ENCODE results near the gene CEP78.
"Not testable (repeated sequence)": the region's sequence is repeated elsewhere in the genome, so short reads cannot be mapped to it uniquely, and the experiment has no call there.

CEP78 gene

GRCh38 chr9:78201158-78201777 lies 34.6 kb upstream of the CEP78 start:
- Histone ChIP-seq H2AFZ (ENCODE audit: low read depth, low read length) (peak overlapping the region; percentile 14), H4K8ac (ENCODE audit: low read length) (peak overlapping the region; percentile 2), H3K18ac (ENCODE audit: low read depth in 1 of 2, low read length in 2 of 2) (peak overlapping the region in 1 of 2 experiments; percentile 12)
- H3K9me3 ChIP-seq (ENCODE audit: control insufficient read depth, low read length); H3K4ac ChIP-seq (ENCODE audit: low read depth in 1 of 2, low read length in 2 of 2); H3K36me3 ChIP-seq (ENCODE audit: control insufficient read depth in 1 of 2, insufficient read depth in 2 of 2, low read depth in 1 of 2, low read length in 2 of 2); H3K79me1 ChIP-seq (replicated peaks; ENCODE audit: low read length, poor library complexity, severe bottlenecking); H3K4me2 ChIP-seq (ENCODE audit: low read length, poor library complexity, severe bottlenecking); H3K4me1 ChIP-seq (ENCODE audit: control insufficient read depth, insufficient read depth, low read depth, low read length); H2BK15ac ChIP-seq (ENCODE audit: low read depth, poor library complexity, severe bottlenecking); H2BK120ac ChIP-seq (ENCODE audit: low read depth, low read length); H3K23ac ChIP-seq (ENCODE audit: low read length in 2 of 2); H3K27ac ChIP-seq (ENCODE audit: low read length, poor library complexity, severe bottlenecking); H2BK12ac ChIP-seq (ENCODE audit: low read length in 2 of 2); H3K9ac ChIP-seq (ENCODE audit: low read length); H2BK5ac ChIP-seq (ENCODE audit: low read depth, low read length, poor library complexity, severe bottlenecking); H2AK5ac ChIP-seq (ENCODE audit: low read length, severe bottlenecking); H3K14ac ChIP-seq (ENCODE audit: low read length in 2 of 2); H3K27me3 ChIP-seq (ENCODE audit: control insufficient read depth in 1 of 2, insufficient read depth in 1 of 2, low read length in 2 of 2); H3K4me3 ChIP-seq (ENCODE audit: insufficient read depth in 1 of 2, low read depth in 1 of 2, low read length in 2 of 2); H4K91ac ChIP-seq (ENCODE audit: low read length): not testable (repeated sequence)
- peak; percentile 7 for DNase-seq
- 54% methylated on average over 16 of the region's 16 CpGs for WGBS

GRCh38 chr9:78207319-78207718 lies 28.6 kb upstream of the CEP78 start:
- Histone ChIP-seq H3K18ac (ENCODE audit: low read depth in 1 of 2, low read length in 2 of 2) (no peak overlapping the region), H3K4me3 (ENCODE audit: insufficient read depth in 1 of 2, low read depth in 1 of 2, low read length in 2 of 2) (no peak overlapping the region), H3K9me3 (ENCODE audit: control insufficient read depth, low read length) (no peaks in the 10 kb centered on the region), H3K14ac (ENCODE audit: low read length in 2 of 2) (no peak overlapping the region), H3K79me1 (replicated peaks; ENCODE audit: low read length, poor library complexity, severe bottlenecking) (no peaks in the 10 kb centered on the region), H2BK5ac (ENCODE audit: low read depth, low read length, poor library complexity, severe bottlenecking) (no peak overlapping the region), H3K36me3 (ENCODE audit: control insufficient read depth in 1 of 2, insufficient read depth in 2 of 2, low read depth in 1 of 2, low read length in 2 of 2) (no peaks in the 10 kb centered on the region), H3K9ac (ENCODE audit: low read length) (no peak overlapping the region), H3K4ac (ENCODE audit: low read depth in 1 of 2, low read length in 2 of 2) (no peak overlapping the region), H3K23ac (ENCODE audit: low read length in 2 of 2) (no peak overlapping the region), H2BK15ac (ENCODE audit: low read depth, poor library complexity, severe bottlenecking) (no peak overlapping the region), H4K8ac (ENCODE audit: low read length) (no peak overlapping the region), H2AFZ (ENCODE audit: low read depth, low read length) (no peak overlapping the region), H2BK12ac (ENCODE audit: low read length in 2 of 2) (no peak overlapping the region), H2AK5ac (ENCODE audit: low read length, severe bottlenecking) (no peak overlapping the region), H3K27ac (ENCODE audit: low read length, poor library complexity, severe bottlenecking) (no peak overlapping the region), H4K91ac (ENCODE audit: low read length) (no peak overlapping the region), H2BK120ac (ENCODE audit: low read depth, low read length) (no peak overlapping the region), H3K4me1 (ENCODE audit: control insufficient read depth, insufficient read depth, low read depth, low read length) (no peaks in the 10 kb centered on the region), H3K4me2 (ENCODE audit: low read length, poor library complexity, severe bottlenecking) (no peak overlapping the region), H3K27me3 (ENCODE audit: control insufficient read depth in 1 of 2, insufficient read depth in 1 of 2, low read length in 2 of 2) (no peaks in the 10 kb centered on the region)
- DNase-seq = no peak
- 83% methylated on average over 2 of the region's 2 CpGs for WGBS

- Histone ChIP-seq H3K4me3 (ENCODE audit: insufficient read depth in 1 of 2, low read depth in 1 of 2, low read length in 2 of 2) (no peak overlapping the region), H3K36me3 (ENCODE audit: control insufficient read depth in 1 of 2, insufficient read depth in 2 of 2, low read depth in 1 of 2, low read length in 2 of 2) (no peaks in the 10 kb centered on the region), H2BK12ac (ENCODE audit: low read length in 2 of 2) (no peak overlapping the region), H3K27ac (ENCODE audit: low read length, poor library complexity, severe bottlenecking) (no peak overlapping the region), H2AFZ (ENCODE audit: low read depth, low read length) (no peak overlapping the region), H2BK5ac (ENCODE audit: low read depth, low read length, poor library complexity, severe bottlenecking) (no peak overlapping the region), H3K4ac (ENCODE audit: low read depth in 1 of 2, low read length in 2 of 2) (no peak overlapping the region), H3K4me2 (ENCODE audit: low read length, poor library complexity, severe bottlenecking) (no peak overlapping the region), H3K79me1 (replicated peaks; ENCODE audit: low read length, poor library complexity, severe bottlenecking) (no peaks in the 10 kb centered on the region), H4K91ac (ENCODE audit: low read length) (no peak overlapping the region), H4K8ac (ENCODE audit: low read length) (no peak overlapping the region), H3K27me3 (ENCODE audit: control insufficient read depth in 1 of 2, insufficient read depth in 1 of 2, low read length in 2 of 2) (no peaks in the 10 kb centered on the region), H3K9me3 (ENCODE audit: control insufficient read depth, low read length) (no peaks in the 10 kb centered on the region), H3K14ac (ENCODE audit: low read length in 2 of 2) (no peak overlapping the region), H3K18ac (ENCODE audit: low read depth in 1 of 2, low read length in 2 of 2) (no peak overlapping the region), H3K4me1 (ENCODE audit: control insufficient read depth, insufficient read depth, low read depth, low read length) (no peaks in the 10 kb centered on the region), H3K9ac (ENCODE audit: low read length) (no peak overlapping the region), H2BK120ac (ENCODE audit: low read depth, low read length) (no peak overlapping the region), H2BK15ac (ENCODE audit: low read depth, poor library complexity, severe bottlenecking) (no peak overlapping the region), H2AK5ac (ENCODE audit: low read length, severe bottlenecking) (no peak overlapping the region), H3K23ac (ENCODE audit: low read length in 2 of 2) (no peak overlapping the region)
- 85% methylated on average over 2 of the region's 4 CpGs for whole genome bisulfite sequencing
- no peak for DNase-seq
These were observed 28.0 kb upstream of the CEP78 start for GRCh38 chr9:78207901-78208300.

GRCh38 chr9:78209127-78209526 lies 26.7 kb upstream of the CEP78 start:
- over 99% methylated on average over 4 of the region's 7 CpGs for WGBS
- H3K27me3 ChIP-seq (ENCODE audit: control insufficient read depth in 1 of 2, insufficient read depth in 1 of 2, low read length in 2 of 2) = no peaks in the 10 kb centered on the region
- no peak overlapping the region for H3K4me2 ChIP-seq (ENCODE audit: low read length, poor library complexity, severe bottlenecking)
- no peak overlapping the region for H3K27ac ChIP-seq (ENCODE audit: low read length, poor library complexity, severe bottlenecking)
- no peak overlapping the region for H2AFZ ChIP-seq (ENCODE audit: low read depth, low read length)
- no peaks in the 10 kb centered on the region for H3K4me1 ChIP-seq (ENCODE audit: control insufficient read depth, insufficient read depth, low read depth, low read length)
- no peak for DNase-seq
- H3K23ac ChIP-seq (ENCODE audit: low read length in 2 of 2) = no peak overlapping the region
- H2BK5ac ChIP-seq (ENCODE audit: low read depth, low read length, poor library complexity, severe bottlenecking) = no peak overlapping the region
- no peak overlapping the region for H3K4me3 ChIP-seq (ENCODE audit: insufficient read depth in 1 of 2, low read depth in 1 of 2, low read length in 2 of 2)
- H2BK12ac ChIP-seq (ENCODE audit: low read length in 2 of 2) = no peak overlapping the region
- H2AK5ac ChIP-seq (ENCODE audit: low read length, severe bottlenecking) = no peak overlapping the region
- no peak overlapping the region for H3K4ac ChIP-seq (ENCODE audit: low read depth in 1 of 2, low read length in 2 of 2)
- H3K9ac ChIP-seq (ENCODE audit: low read length) = no peak overlapping the region
- H3K9me3 ChIP-seq (ENCODE audit: control insufficient read depth, low read length) = no peaks in the 10 kb centered on the region
- H3K14ac ChIP-seq (ENCODE audit: low read length in 2 of 2) = no peak overlapping the region
- no peak overlapping the region for H2BK120ac ChIP-seq (ENCODE audit: low read depth, low read length)
- H3K18ac ChIP-seq (ENCODE audit: low read depth in 1 of 2, low read length in 2 of 2) = no peak overlapping the region
- no peak overlapping the region for H4K91ac ChIP-seq (ENCODE audit: low read length)
- no peak overlapping the region for H2BK15ac ChIP-seq (ENCODE audit: low read depth, poor library complexity, severe bottlenecking)
- H4K8ac ChIP-seq (ENCODE audit: low read length) = no peak overlapping the region
- no peaks in the 10 kb centered on the region for H3K36me3 ChIP-seq (ENCODE audit: control insufficient read depth in 1 of 2, insufficient read depth in 2 of 2, low read depth in 1 of 2, low read length in 2 of 2)
- H3K79me1 ChIP-seq (replicated peaks; ENCODE audit: low read length, poor library complexity, severe bottlenecking) = no peaks in the 10 kb centered on the region
